Suprapubic skin (tissue), 4 donors: ENCODE measurements around the gene SPINK4. TPM values are rescaled to one million over a fixed set of nuclear protein-coding genes. Genes with fewer than 3 reads are reported as not detected.
A peak's percentile ranks its signal among the peaks of the same experiment; 100 is the strongest.

ENCODE experiments used
- DNase-seq, 2 donors: peaks; one replicate each; pipeline ENCODE4 v3.0.0-alpha.2; 2019; ENCODE audit warnings: low spot score in 2 of 2
- H3K27ac ChIP-seq: fragments of 200-600 bp; sonication (generic); one replicate; pipeline ENCODE4 v1.5.1; 2019
- H3K27me3 ChIP-seq: fragments of 200-600 bp; sonication (generic); one replicate; pipeline ENCODE4 v1.5.1; 2019
- H3K36me3 ChIP-seq: fragments of 200-600 bp; sonication (generic); one replicate; pipeline ENCODE4 v1.5.1; 2019
- H3K4me1 ChIP-seq: fragments of 200-600 bp; sonication (generic); one replicate; pipeline ENCODE4 v1.5.1; 2019
- H3K4me3 ChIP-seq: fragments of 200-600 bp; sonication (generic); one replicate; pipeline ENCODE4 v1.5.1; 2019; ENCODE audit warnings: mild to moderate bottlenecking
- H3K9me3 ChIP-seq: fragments of 200-600 bp; sonication (generic); one replicate; pipeline ENCODE4 v1.5.1; 2019
- EP300 ChIP-seq: sonication (generic); formaldehyde crosslinking; IDR thresholded peaks from one replicate; pipeline ENCODE4 v1.6.1; 2017; ENCODE audit warnings: antibody characterized with exemption
- POLR2A ChIP-seq, 2 donors: fragments of 450-650 bp; IDR thresholded peaks; one replicate each; pipeline ENCODE4 v1.6.1; 2017; ENCODE audit warnings: antibody characterized with exemption in 2 of 2, mild to moderate bottlenecking in 2 of 2, moderate library complexity in 2 of 2
- POLR2AphosphoS5 ChIP-seq, 3 donors: sonication (generic); formaldehyde crosslinking; IDR thresholded peaks; one replicate each; pipeline ENCODE4 v1.6.1; 2017; ENCODE audit warnings: antibody characterized with exemption in 3 of 3
- WGBS: methylation state at CpG from one replicate; pipeline ENCODE4 v1.1.5; 2018; 5-methylcytosine and 5-hydroxymethylcytosine counted together
- total RNA-seq, 4 donors: library from RNA; depleted of rRNA; stranded (reverse); fragments of >200 nt; gene quantifications; one replicate each; pipeline ENCODE4 v1.1.0, GENCODE V29; 2016
- TF ChIP-seq, protein P1 (sequence below), 2 donors: fragments of 200-600 bp in 1 of 2; fragments of 450-650 bp in 1 of 2; sonication (generic) in 1 of 2; IDR thresholded peaks; one replicate each; pipeline ENCODE4 v1.5.1; 2016 to 2019; ENCODE audit warnings: antibody characterized with exemption in 2 of 2, mild to moderate bottlenecking in 1 of 2, moderate library complexity in 1 of 2

The SPINK4 gene
- total RNA-seq, 4 donors from 2014 or later, result not detected

DNA sequence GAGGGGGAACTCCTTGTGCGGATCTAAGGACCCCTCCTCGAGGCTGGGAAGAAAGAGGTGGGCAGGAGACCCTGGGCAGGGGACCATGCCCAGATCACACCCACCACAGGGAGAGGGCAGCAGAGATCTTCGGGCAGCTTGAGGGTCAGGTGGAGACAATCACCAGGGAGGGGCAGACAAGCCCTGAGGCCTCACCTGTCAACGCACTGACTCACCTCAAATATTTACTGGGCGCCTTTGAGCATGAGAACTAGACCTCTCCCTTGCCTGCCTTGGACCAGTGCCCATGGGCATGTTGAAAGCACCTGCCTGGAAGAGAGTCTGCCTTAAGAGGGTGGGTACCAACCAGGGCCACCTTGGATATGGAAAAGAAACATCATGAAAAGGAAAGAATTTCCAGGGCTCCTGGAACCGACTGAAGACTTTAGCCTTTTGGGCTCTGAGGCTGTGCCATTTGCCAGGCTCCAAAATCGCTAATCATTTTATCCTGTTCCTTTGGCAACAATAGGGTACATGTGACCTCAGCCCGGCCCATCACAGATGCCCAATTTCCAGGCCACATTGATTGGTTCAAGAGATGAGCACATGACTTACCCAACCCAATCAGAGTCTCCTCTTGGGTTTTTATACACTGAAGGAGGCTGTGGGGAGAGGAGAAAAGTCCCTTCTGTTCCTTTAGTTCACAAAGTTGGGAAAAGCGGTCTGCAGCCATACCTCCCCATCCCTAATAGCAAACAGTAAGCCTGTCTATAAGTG lies 10.4 kb upstream of the SPINK4 start:
- 44% methylated on average over 8 of the region's 9 CpGs for WGBS

DNA sequence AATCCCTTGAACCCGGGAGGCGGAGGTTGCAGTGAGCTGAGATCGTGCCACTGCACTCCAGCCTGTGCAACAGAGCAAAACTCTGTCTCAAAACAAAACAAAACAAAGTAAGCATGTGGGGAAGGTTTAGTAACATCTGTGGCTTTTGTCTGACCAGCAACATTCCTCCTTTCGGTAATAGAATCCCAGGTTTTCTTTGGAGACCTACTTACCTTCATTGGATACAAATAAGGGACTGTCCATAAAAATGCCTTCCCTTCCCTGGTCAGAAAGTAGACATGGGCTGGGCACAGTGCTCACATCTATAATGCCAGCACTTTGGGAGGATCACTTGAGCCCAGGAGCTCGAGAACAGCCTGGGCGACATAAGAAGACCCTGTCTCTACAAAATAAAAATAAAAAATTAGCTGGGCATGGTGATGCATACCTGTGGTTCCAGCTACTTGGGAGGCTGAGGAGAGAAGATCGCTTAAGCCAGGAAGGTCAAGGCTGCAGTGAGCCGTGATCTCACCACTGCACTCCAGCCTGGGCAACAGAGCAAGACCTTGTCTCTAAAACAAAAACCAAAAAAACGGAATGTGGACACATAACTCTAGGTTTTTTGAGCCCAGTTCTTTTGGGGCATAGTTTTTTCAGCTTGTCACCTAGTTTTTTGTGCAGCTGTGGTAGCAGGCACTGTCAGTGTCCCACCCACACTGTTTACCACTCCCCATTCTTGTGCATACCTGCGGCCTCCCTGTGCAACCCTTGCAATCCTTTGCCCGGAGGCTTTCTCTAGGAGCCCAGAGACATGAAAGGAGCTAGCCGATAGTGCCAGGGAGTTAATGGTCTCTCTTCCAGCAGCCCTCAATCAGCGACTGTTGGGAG lies 9.0 kb upstream of the SPINK4 start:
- Histone ChIP-seq H3K27ac (peak overlapping the region; percentile 74), H3K27me3 (no peaks in the 10 kb centered on the region), H3K4me1 (peaks cover 70% of the 10 kb centered on the region), H3K4me3 (no peak overlapping the region), H3K9me3 (no peaks in the 10 kb centered on the region), H3K36me3 (no peaks in the 10 kb centered on the region)
- WGBS, result 64% methylated on average over 13 of the region's 13 CpGs
- DNase-seq, result peak in 1 of 2 donors; percentile 43
- TF ChIP-seq, protein P1, sequence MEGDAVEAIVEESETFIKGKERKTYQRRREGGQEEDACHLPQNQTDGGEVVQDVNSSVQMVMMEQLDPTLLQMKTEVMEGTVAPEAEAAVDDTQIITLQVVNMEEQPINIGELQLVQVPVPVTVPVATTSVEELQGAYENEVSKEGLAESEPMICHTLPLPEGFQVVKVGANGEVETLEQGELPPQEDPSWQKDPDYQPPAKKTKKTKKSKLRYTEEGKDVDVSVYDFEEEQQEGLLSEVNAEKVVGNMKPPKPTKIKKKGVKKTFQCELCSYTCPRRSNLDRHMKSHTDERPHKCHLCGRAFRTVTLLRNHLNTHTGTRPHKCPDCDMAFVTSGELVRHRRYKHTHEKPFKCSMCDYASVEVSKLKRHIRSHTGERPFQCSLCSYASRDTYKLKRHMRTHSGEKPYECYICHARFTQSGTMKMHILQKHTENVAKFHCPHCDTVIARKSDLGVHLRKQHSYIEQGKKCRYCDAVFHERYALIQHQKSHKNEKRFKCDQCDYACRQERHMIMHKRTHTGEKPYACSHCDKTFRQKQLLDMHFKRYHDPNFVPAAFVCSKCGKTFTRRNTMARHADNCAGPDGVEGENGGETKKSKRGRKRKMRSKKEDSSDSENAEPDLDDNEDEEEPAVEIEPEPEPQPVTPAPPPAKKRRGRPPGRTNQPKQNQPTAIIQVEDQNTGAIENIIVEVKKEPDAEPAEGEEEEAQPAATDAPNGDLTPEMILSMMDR (IDR thresholded peaks at IDR 0.05), result no peak
- no peak for TF ChIP-seq EP300
- no peak for TF ChIP-seq POLR2A (IDR thresholded peaks at IDR 0.05)
- TF ChIP-seq POLR2AphosphoS5 (IDR thresholded peaks at IDR 0.05), result no peak

More for the DNA sequence above, 10.4 kb upstream of the SPINK4 start:
- Histone ChIP-seq H3K36me3 (no peaks in the 10 kb centered on the region), H3K4me1 (peaks cover 73% of the 10 kb centered on the region), H3K27me3 (no peaks in the 10 kb centered on the region), H3K4me3 (no peak overlapping the region), H3K9me3 (no peaks in the 10 kb centered on the region), H3K27ac (peak overlapping the region; percentile 74)
- no peak for TF ChIP-seq POLR2A (IDR thresholded peaks at IDR 0.05)
- TF ChIP-seq, protein P1 (IDR thresholded peaks at IDR 0.05), result peak in 1 of 2 donors; percentile 33
- peak in 1 of 2 donors; percentile 83 for DNase-seq

DNA sequence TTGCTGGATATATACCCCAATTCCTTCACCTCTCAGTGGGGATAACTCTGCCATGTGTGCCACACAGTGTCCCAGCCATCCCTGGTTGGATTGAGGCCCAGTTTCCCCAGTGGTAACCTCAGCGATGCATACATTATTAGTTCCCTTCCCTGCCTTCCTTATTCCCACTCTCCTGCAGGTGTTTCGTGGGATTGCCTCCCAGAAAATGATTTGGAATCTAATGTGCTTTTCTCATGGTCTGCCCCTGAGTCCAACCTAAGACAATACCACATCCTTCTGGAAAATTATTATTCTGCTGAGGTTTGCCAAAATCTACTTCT lies 8.4 kb upstream of the SPINK4 start:
- DNase-seq, result no peak
- Histone ChIP-seq H3K27me3 (no peaks in the 10 kb centered on the region), H3K4me3 (no peak overlapping the region), H3K9me3 (no peaks in the 10 kb centered on the region), H3K27ac (peak overlapping the region; percentile 74), H3K36me3 (no peaks in the 10 kb centered on the region), H3K4me1 (peaks cover 64% of the 10 kb centered on the region)
- 84% methylated on average over 2 of the region's 2 CpGs for WGBS
- TF ChIP-seq EP300, result no peak
- no peak for TF ChIP-seq POLR2AphosphoS5 (IDR thresholded peaks at IDR 0.05)
- TF ChIP-seq, protein P1 (IDR thresholded peaks at IDR 0.05), result no peak
- TF ChIP-seq POLR2A (IDR thresholded peaks at IDR 0.05), result no peak

DNA sequence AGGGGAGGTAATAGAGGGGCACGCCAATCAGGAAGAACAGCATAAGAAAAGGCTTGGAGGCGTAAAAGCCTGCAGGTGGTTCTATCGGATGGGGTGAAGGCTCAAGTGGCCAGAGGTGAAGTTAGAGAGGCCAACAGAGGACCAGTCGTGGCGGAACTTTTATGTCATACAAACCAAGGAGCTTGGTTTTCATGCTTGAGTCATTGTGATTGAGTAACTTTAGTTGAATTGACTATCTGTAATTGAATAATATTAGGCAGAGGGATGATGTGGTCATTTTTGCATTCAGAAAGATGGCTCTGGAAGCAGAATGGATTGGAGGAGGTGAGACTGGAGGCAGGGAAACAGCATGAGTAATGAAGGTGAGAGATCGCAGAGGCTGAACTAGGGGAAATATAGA lies 7.2 kb upstream of the SPINK4 start:
- no peaks in the 10 kb centered on the region for H3K27me3 ChIP-seq
- no peak for DNase-seq
- TF ChIP-seq, protein P1 (IDR thresholded peaks at IDR 0.05), result no peak
- no peak for TF ChIP-seq EP300
- no peak for TF ChIP-seq POLR2A (IDR thresholded peaks at IDR 0.05)
- no peak for TF ChIP-seq POLR2AphosphoS5 (IDR thresholded peaks at IDR 0.05)
- no peak overlapping the region for H3K4me3 ChIP-seq
- H3K36me3 ChIP-seq, result no peaks in the 10 kb centered on the region
- peak overlapping the region; percentile 90 for H3K27ac ChIP-seq
- no peaks in the 10 kb centered on the region for H3K9me3 ChIP-seq
- WGBS, result 89% methylated on average over 6 of the region's 6 CpGs
- H3K4me1 ChIP-seq, result peaks cover 57% of the 10 kb centered on the region
